ENCODE measurements around the gene TSSK3.

TSSK3 gene

DNA sequence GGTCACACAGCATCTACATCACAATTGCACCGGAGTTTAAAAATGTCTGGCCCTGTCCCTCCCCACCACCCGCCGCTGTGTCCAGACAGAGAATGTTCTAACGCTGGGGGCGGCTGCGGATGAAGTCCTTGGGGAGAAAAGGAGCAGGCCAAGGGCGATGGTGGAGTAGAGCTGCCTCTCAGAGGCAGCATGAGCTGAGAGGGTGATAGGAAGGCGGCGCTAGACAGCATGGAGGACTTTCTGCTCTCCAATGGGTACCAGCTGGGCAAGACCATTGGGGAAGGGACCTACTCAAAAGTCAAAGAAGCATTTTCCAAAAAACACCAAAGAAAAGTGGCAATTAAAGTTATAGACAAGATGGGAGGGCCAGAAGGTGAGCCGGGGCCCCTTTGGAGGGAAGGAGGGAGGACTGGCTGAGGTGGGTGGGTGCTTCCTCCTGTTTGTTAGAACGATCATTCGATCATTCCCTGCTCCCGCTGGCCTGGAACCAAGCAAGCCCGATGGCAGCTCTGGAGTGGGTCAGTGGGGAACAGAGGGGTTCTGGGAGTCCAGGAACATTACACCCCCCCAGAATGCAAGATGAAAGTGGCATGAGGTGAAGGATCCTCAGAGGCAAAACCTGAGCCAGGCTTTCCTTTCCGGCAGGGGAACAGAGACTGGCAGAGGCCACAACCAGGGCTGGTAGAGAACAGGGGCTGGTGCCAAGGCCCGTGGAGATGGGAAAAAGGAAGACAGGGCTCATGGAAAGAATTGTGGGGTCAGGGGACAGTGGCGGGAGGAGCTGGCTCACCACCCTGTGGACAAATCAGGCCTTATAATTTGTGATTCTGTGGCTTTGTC is at the start of gene TSSK3, which contains the start of gene FAM229A:
Gene TSSK3, plus strand, starts transcription at position 66 of the 840 bp plus-strand sequence. Its CDS starts 163 bp downstream, at position 229.
Gene FAM229A, minus strand, starts transcription at position 12 of the 840 bp plus-strand sequence. CDS start 394 bp downstream, outside the sequence.
- DNase-seq (ENCODE audit: low spot score) = no peak

- DNase-seq (ENCODE audit: low spot score) = no peak
Measured at GRCh38 chr1:32316903-32317277, 45.4 kb upstream of the TSSK3 start.

- DNase-seq (ENCODE audit: low spot score) = no peak
Measured at GRCh38 chr1:32318127-32318869, 44.0 kb upstream of the TSSK3 start.

- DNase-seq (ENCODE audit: low spot score) = peak; percentile 45
Measured at GRCh38 chr1:32321712-32322291, 40.5 kb upstream of the TSSK3 start.

DNA sequence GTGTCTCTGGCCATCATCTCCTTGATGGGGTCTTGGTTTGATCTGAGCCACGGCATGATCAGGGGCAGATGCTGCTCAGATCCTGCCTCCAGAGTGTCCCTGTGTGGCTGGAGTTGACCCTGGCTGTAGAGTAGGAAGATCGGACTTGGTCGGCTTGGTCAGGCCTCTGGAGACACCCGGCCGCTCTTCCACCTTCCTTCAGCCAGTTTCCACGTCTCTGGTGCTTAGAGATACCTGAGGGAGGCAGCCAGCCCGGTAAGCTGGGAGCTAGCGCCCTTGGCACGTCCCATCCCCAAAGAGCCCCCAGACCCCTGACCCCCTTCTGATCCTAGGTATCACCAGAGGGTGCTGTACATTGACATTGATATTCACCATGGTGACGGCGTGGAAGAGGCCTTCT is 35.1 kb upstream of the TSSK3 start:
- no peak for DNase-seq (ENCODE audit: low spot score)

- no peak for DNase-seq (ENCODE audit: low spot score)
Measured at GRCh38 chr1:32329931-32330466, 32.3 kb upstream of the TSSK3 start.

GRCh38 chr1:32330558-32331151 is 31.7 kb upstream of the TSSK3 start:
- DNase-seq (ENCODE audit: low spot score) = no peak

GRCh38 chr1:32331549-32331948 is 30.8 kb upstream of the TSSK3 start:
- DNase-seq (ENCODE audit: low spot score) = no peak

DNA sequence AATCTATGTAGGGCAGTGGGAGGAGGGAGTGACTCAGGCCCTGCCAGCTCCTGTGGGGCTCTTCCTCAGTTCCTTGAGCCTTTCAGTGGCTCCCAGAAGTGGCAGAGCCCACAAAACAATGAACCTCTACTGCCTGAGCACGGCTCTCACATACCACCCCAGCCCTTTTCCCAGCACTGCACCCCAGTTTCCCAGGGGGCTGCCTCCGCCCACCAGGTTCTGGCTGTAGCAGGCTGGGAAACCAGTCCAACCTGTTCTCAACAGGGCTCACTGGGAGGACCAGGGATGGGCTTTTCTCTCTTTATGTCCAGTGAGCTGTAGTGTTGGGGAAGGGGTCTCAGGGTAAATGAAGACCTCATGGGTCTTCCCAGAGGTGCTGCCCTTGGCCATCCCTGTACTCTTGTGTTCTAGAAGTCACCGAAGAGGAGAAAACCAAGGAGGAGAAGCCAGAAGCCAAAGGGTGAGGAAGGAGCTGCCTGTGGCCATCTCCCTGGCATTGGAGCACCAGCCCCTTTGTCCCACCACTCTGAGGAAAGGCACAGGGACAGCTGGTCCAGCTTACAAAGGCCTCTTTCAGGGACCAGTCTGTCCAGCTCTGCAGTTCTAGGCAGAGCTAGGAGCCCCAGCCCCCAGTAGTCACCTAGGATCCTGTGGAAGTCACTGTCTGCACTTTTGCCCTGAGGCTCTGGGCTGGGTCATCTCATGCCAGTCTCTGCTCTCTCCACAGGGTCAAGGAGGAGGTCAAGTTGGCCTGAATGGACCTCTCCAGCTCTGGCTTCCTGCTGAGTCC is 29.9 kb upstream of the TSSK3 start:
- no peak for DNase-seq (ENCODE audit: low spot score)

GRCh38 chr1:32333251-32333963 is 28.9 kb upstream of the TSSK3 start:
- DNase-seq (ENCODE audit: low spot score) = no peak

DNA sequence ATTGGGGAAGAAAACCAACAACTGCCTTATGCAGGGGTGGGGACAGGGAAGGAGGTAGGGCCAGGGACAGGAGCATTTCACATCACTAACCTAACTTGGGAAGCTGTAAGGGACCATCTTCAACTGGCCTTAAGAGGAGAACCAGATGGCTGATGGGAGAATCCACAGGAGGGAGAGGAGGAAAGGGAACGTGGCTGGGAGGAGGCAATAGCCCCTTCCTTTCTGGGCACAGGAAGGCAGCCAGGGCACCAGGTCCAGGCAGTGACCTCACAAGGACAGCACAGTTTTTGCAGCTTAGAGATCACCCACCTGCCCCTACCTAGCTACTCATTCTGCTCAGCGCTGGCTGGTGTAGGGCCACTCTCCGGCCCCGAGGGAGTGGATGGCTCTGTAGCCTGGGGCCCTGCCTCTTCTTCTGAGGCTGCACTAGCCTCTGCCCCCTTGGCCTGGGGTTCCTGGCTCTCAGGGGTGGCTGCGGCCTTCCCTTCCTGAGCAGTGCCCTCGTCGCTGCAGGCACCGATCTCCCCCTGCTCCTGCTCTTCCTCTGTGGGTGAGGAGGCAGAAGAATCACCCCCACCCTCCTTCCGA is 28.0 kb upstream of the TSSK3 start:
- DNase-seq (ENCODE audit: low spot score) = no peak

DNA sequence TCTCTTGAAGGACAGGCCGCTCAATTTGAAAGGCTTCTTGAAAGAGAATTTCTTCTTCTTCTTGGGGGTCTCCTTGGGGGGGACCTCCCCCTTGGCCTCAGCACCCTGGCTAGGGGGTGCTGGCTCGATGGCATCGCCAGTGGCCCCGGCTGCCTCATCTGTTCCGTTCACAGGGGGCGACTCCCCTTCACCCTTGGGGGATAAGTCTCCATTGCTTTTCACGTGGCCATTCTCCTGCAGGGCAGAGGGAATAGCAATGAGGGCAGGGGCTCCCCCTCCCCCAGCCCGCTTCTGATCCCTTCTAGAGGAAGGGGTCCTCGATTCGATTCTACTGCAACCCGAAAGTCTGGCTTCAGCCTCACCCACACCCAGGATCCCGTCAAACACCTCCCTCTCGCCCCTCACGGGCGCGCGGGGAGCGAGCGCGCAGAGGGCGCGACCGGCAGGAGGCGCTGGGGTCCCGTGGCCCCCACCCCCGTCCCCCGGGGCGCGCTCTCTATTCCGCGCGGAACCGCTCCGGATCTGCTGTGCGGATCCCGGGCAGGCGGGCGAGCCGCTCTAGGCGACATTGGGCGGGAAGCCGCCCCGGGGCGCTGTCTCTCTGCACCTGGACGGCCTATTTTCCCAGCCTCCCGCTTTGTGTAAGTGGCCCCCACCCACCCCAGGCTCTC is 27.3 kb upstream of the TSSK3 start:
- DNase-seq (ENCODE audit: low spot score) = peak; percentile 63

DNA sequence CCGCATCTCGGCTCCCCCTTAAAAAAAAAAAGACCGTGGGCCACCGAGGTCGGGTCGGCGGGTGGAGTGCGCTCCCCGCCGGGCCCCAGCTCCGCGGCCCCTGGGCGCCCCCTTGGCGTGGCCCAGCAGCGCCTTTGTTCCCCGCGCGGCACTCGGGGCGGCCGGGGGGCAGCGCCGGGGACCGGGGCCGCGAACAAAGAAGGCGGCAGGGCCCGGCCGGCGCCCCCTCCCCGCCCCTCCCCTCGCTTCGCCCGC is 26.9 kb upstream of the TSSK3 start:
- no peak for DNase-seq (ENCODE audit: low spot score)

GRCh38 chr1:32335790-32336590 is 26.3 kb upstream of the TSSK3 start, which contains the start of gene MARCKSL1:
TSS of gene MARCKSL1 (minus strand) at chr1:32336233. CDS start at chr1:32336033, 200 bp downstream.
- peak; percentile 87 for DNase-seq (ENCODE audit: low spot score)

DNA sequence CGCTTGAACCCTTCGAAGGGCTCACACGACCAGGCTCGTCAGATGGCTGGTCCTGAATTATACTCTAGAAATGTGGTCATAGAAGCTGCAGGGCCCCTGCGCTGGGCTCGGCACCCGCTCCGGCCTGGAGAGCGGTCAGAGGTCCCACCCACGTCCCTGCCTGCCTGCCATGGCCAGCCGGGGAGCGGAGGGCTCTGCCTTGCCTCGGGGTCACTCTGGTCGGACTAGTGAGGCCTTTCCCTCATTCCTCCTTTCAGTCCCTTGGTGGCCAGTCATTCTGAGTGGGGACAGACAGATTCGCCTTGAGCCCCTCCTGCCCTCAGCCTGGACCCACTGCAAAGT is 25.8 kb upstream of the TSSK3 start:
- DNase-seq (ENCODE audit: low spot score) = no peak

DNA sequence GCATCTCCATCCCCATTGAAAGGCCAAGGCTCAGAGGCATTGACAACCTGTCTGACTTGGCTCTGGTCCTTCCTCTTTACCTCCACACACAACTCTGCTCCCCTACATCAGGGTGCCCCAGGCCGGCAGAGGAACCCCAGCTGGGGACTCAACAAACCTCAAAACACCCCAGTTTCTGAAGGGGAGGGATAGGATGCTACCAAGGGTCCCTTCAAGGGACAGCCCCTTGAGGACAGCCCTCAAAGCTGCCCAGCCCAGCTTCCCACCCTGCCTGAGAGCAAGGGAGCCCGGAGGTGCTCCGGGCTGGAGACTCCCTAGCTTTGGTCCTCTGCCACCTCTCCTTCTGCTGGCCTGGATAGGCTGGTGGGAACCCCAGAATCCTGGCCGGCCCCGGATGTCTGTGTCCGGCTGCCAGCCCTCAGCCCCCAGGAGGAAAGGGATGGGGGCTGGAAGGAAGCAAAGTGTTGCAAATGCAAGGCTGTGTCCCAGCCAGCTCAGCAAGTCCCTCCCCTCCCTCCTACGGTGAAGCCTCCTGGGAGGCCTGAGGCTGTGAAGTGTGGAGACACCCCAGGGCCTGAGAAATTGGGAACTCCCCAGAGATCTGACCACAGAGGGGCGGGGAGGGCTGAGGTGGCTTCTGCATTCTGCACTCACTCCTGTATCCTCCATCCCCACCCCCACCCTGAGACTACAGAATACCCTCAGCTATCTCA is 25.2 kb upstream of the TSSK3 start:
- DNase-seq (ENCODE audit: low spot score) = peak; percentile 65

DNA sequence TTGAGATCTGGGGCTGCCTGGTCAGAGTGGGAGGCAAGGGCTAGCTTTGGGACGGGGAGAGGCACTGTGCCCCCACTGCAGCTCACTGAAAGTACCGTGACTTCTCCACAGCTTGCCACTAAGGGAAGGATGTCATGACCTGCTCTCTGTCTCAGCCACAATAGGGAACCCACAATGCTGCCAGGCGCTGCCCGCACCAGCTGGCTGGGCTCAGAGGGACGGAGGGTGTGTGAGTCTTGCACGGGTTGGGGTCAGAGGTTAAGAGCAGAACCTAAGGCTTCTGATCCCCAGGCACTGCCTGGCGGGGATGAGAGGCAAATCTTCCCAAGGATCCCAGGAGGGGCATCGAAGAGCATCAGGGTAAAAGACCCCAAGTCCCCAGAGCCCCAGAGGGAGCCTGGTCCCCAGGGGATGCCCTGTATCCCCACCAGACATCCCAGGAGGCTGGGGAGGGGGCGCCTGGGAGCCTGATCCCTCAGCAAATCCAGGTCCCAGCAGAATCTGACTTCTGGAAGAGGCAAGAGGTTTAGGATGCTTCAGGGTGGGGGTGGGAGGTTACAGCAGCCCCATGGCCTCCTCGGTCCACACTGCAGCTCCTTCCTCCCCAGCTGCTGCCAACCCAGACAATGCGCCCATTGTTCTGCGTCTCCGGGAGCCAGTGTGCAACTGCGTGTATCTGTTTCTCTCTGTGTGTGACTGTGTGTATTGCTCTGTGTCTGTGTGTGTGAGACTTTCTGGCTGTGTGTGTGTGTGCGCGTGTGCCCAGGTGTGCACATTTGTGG is 24.3 kb upstream of the TSSK3 start:
- DNase-seq (ENCODE audit: low spot score) = no peak
